IMR-90 (cell line): ENCODE data around the gene GNG5.

ENCODE experiments used
- CTCF ChIP-seq: conservative IDR thresholded peaks from 2 replicates; pipeline ENCODE4 v1.5.1; 2012; ENCODE audit warnings: mild to moderate bottlenecking, low read depth, low read length, improper control_type of control experiment
- FOS ChIP-seq: fragments of 150-350 bp; IDR thresholded peaks from 2 replicates; pipeline ENCODE4 v1.6.1; 2016; ENCODE audit warnings: low read depth, low read length
- NFE2L2 ChIP-seq: fragments of 150-350 bp; IDR thresholded peaks from 2 replicates; pipeline ENCODE4 v1.6.1; 2016; ENCODE audit warnings: low read depth, mild to moderate bottlenecking, low read length
- POLR2A ChIP-seq: IDR thresholded peaks from 2 replicates; pipeline ENCODE4 v1.6.1; 2012; ENCODE audit warnings: mild to moderate bottlenecking, low read depth, low read length
- RFX5 ChIP-seq: IDR thresholded peaks from 2 replicates; pipeline ENCODE4 v1.8.0; 2012; ENCODE audit warnings: low read depth, mild to moderate bottlenecking, low read length, moderate library complexity
- USF2 ChIP-seq: fragments of 150-350 bp; IDR thresholded peaks from 2 replicates; pipeline ENCODE4 v1.6.1; 2017; ENCODE audit warnings: mild to moderate bottlenecking, antibody characterized with exemption, low read length, low read depth

GRCh38 chr1:84538599-84538998 lies 32.2 kb upstream of the GNG5 start:
- TF ChIP-seq CTCF: no peak
- no peak for TF ChIP-seq NFE2L2
- TF ChIP-seq RFX5: no peak
- TF ChIP-seq USF2: no peak
- TF ChIP-seq POLR2A: no peak
- TF ChIP-seq FOS: no peak
